GM18858 (cell line): ENCODE measurements around the gene BIN2.
"Not testable (repeated sequence)": the region's sequence is repeated elsewhere in the genome, so short reads cannot be mapped to it uniquely, and the experiment has no call there.

Experiments used
- ATAC-seq: cut with Tn5 transposase; IDR thresholded peaks from one replicate; pipeline ENCODE4 v1.9.1; 2021; ENCODE audit not compliant: unreplicated experiment

Gene BIN2

GRCh38 chr12:51346581-51346980 lies 22.6 kb upstream of the BIN2 start, which contains the start of gene CELA1:
Gene CELA1, minus strand, starts transcription at chr12:51346679. Its CDS starts 41 bp downstream, at chr12:51346638.
- ATAC-seq, result no peak

GRCh38 chr12:51345681-51346080 lies 21.7 kb upstream of the BIN2 start:
- ATAC-seq, result no peak

GRCh38 chr12:51343201-51343600 lies 19.2 kb upstream of the BIN2 start:
- no peak for ATAC-seq

GRCh38 chr12:51342416-51342815 lies 18.4 kb upstream of the BIN2 start:
- no peak for ATAC-seq

- ATAC-seq, result peak; percentile 42
Measured at GRCh38 chr12:51341251-51342007, 17.5 kb upstream of the BIN2 start.

GRCh38 chr12:51339750-51340149 lies 15.8 kb upstream of the BIN2 start:
- ATAC-seq, result no peak

GRCh38 chr12:51337336-51337735 lies 13.4 kb upstream of the BIN2 start:
- not testable (repeated sequence) for ATAC-seq

- no peak for ATAC-seq
Measured at GRCh38 chr12:51335931-51336330, 12.0 kb upstream of the BIN2 start.

- ATAC-seq, result no peak
Measured at GRCh38 chr12:51334764-51335163, 10.8 kb upstream of the BIN2 start.

- no peak for ATAC-seq
Measured at GRCh38 chr12:51333536-51333935, 9.6 kb upstream of the BIN2 start.

GRCh38 chr12:51330186-51330585 lies 6.2 kb upstream of the BIN2 start:
- no peak for ATAC-seq

GRCh38 chr12:51329742-51330141 lies 5.8 kb upstream of the BIN2 start:
- no peak for ATAC-seq

GRCh38 chr12:51328587-51328986 lies 4.6 kb upstream of the BIN2 start:
- no peak for ATAC-seq

- ATAC-seq, result no peak
Measured at GRCh38 chr12:51326698-51327439, 2.9 kb upstream of the BIN2 start.

GRCh38 chr12:51324953-51325352 lies 979 bp upstream of the BIN2 start:
- ATAC-seq, result no peak

GRCh38 chr12:51323317-51323960 lies 535 bp downstream of the BIN2 start:
- no peak for ATAC-seq

GRCh38 chr12:51322452-51322851 lies 1.5 kb downstream of the BIN2 start:
- ATAC-seq, result no peak

GRCh38 chr12:51321882-51322281 lies 2.1 kb downstream of the BIN2 start:
- ATAC-seq, result no peak

- no peak for ATAC-seq
Measured at GRCh38 chr12:51320695-51321320, 3.2 kb downstream of the BIN2 start.

- ATAC-seq, result no peak
Measured at GRCh38 chr12:51320311-51320694, 3.7 kb downstream of the BIN2 start.

- no peak for ATAC-seq
Measured at GRCh38 chr12:51318846-51319599, 5.0 kb downstream of the BIN2 start.
